ENCODE results near the gene C1orf198. TPM values are rescaled to one million over a fixed set of nuclear protein-coding genes. Genes with fewer than 3 reads are reported as not detected.
A peak's percentile ranks its signal among the peaks of the same experiment; 100 is the strongest.

C1orf198 gene
- total RNA-seq, 6 experiments from 2014 or later = 72.4 to 118 (median 88.4) TPM

GRCh38 chr1:230832476-230832875 lies 35.8 kb downstream of the C1orf198 start:
- no peak overlapping the region for H3K4me3 Mint-ChIP-seq
- no peak for DNase-seq
- no peak for TF ChIP-seq CTCF (IDR thresholded peaks at IDR 0.05)

GRCh38 chr1:230831771-230832170 lies 36.5 kb downstream of the C1orf198 start:
- Mint-ChIP-seq H3K27me3 (ENCODE audit: insufficient read depth) (peaks cover 5% of the 10 kb centered on the region), H3K4me1 (ENCODE audit: low read depth) (peaks cover 41% of the 10 kb centered on the region), H3K4me3 (no peak overlapping the region), H3K9me3 (no peaks in the 10 kb centered on the region), H3K36me3 (ENCODE audit: low read depth) (peaks cover 5% of the 10 kb centered on the region; the same call in 1 of the 2 replicates), H3K27ac (peak overlapping the region; percentile 24; the same call in 1 of the 2 replicates)
- no peak for DNase-seq
- no peak for TF ChIP-seq CTCF (IDR thresholded peaks at IDR 0.05)

More at GRCh38 chr1:230832476-230832875, 35.8 kb downstream of the C1orf198 start:
- Mint-ChIP-seq H3K36me3 (ENCODE audit: low read depth) (peaks cover 6% of the 10 kb centered on the region; the same call in 1 of the 2 replicates), H3K4me1 (ENCODE audit: low read depth) (peaks cover 34% of the 10 kb centered on the region), H3K27me3 (ENCODE audit: insufficient read depth) (peaks cover 5% of the 10 kb centered on the region), H3K27ac (no peak overlapping the region), H3K9me3 (no peaks in the 10 kb centered on the region)

GRCh38 chr1:230828421-230828820 lies 39.9 kb downstream of the C1orf198 start:
- Mint-ChIP-seq H3K27ac (no peak overlapping the region), H3K4me1 (ENCODE audit: low read depth) (peaks cover 75% of the 10 kb centered on the region)

GRCh38 chr1:230827801-230828200 lies 40.5 kb downstream of the C1orf198 start:
- TF ChIP-seq CTCF (IDR thresholded peaks at IDR 0.05) = no peak
- DNase-seq = no peak
- H3K27ac Mint-ChIP-seq = no peak overlapping the region
- H3K27me3 Mint-ChIP-seq (ENCODE audit: insufficient read depth) = peaks cover 2% of the 10 kb centered on the region; the same call in 1 of the 2 replicates
- no peak overlapping the region for H3K4me3 Mint-ChIP-seq
- H3K4me1 Mint-ChIP-seq (ENCODE audit: low read depth) = peaks cover 76% of the 10 kb centered on the region
- no peaks in the 10 kb centered on the region for H3K36me3 Mint-ChIP-seq (ENCODE audit: low read depth)
- H3K9me3 Mint-ChIP-seq = no peaks in the 10 kb centered on the region

More at GRCh38 chr1:230828421-230828820, 39.9 kb downstream of the C1orf198 start:
- TF ChIP-seq CTCF (IDR thresholded peaks at IDR 0.05) = no peak
- no peak for DNase-seq
- Mint-ChIP-seq H3K4me3 (no peak overlapping the region), H3K27me3 (ENCODE audit: insufficient read depth) (peaks cover 2% of the 10 kb centered on the region; the same call in 1 of the 2 replicates), H3K9me3 (no peaks in the 10 kb centered on the region), H3K36me3 (ENCODE audit: low read depth) (no peaks in the 10 kb centered on the region)

- Mint-ChIP-seq H3K36me3 (ENCODE audit: low read depth) (no peaks in the 10 kb centered on the region), H3K4me1 (ENCODE audit: low read depth) (peaks cover 73% of the 10 kb centered on the region), H3K27ac (no peak overlapping the region; the same call in 1 of the 2 replicates), H3K9me3 (no peaks in the 10 kb centered on the region), H3K27me3 (ENCODE audit: insufficient read depth) (peaks cover 2% of the 10 kb centered on the region; the same call in 1 of the 2 replicates), H3K4me3 (no peak overlapping the region)
- TF ChIP-seq CTCF (IDR thresholded peaks at IDR 0.05) = no peak
- no peak for DNase-seq
Observed at GRCh38 chr1:230827081-230827681, 41.1 kb downstream of the C1orf198 start.
